Transverse colon (tissue), 3 donors: Measurements from ENCODE around the gene SLC7A14.

ENCODE experiments used
- EP300 ChIP-seq: sonication (generic); formaldehyde crosslinking; IDR thresholded peaks from one replicate; pipeline ENCODE4 v1.6.1; 2017; ENCODE audit warnings: antibody characterized with exemption, low read depth
- POLR2A ChIP-seq: fragments of 450-650 bp; IDR thresholded peaks from one replicate; pipeline ENCODE4 v1.6.1; 2016; ENCODE audit warnings: antibody characterized with exemption, mild to moderate bottlenecking, moderate library complexity
- TF ChIP-seq, protein P1 (sequence below), 5 experiments: fragments of 200-600 bp in 3 of 5; fragments of 450-650 bp in 2 of 5; sonication (generic) in 3 of 5; IDR thresholded peaks; 1 replicate in 2 of 5; 2 replicates in 3 of 5; pipeline ENCODE4 v1.5.1; 2016 to 2017; ENCODE audit warnings: antibody characterized with exemption in 5 of 5, inconsistent platforms in 3 of 5, mild to moderate bottlenecking in 2 of 5, moderate library complexity in 1 of 5

GRCh38 chr3:170635385-170635735 is 49.5 kb upstream of the SLC7A14 start:
- TF ChIP-seq EP300: no peak
- TF ChIP-seq, protein P1, sequence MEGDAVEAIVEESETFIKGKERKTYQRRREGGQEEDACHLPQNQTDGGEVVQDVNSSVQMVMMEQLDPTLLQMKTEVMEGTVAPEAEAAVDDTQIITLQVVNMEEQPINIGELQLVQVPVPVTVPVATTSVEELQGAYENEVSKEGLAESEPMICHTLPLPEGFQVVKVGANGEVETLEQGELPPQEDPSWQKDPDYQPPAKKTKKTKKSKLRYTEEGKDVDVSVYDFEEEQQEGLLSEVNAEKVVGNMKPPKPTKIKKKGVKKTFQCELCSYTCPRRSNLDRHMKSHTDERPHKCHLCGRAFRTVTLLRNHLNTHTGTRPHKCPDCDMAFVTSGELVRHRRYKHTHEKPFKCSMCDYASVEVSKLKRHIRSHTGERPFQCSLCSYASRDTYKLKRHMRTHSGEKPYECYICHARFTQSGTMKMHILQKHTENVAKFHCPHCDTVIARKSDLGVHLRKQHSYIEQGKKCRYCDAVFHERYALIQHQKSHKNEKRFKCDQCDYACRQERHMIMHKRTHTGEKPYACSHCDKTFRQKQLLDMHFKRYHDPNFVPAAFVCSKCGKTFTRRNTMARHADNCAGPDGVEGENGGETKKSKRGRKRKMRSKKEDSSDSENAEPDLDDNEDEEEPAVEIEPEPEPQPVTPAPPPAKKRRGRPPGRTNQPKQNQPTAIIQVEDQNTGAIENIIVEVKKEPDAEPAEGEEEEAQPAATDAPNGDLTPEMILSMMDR (IDR thresholded peaks at IDR 0.05): no peak
- no peak for TF ChIP-seq POLR2A
